HG02623 (cell line): ENCODE data around the gene OLR1.

Experiments used
- ATAC-seq: cut with Tn5 transposase; IDR thresholded peaks from one replicate; pipeline ENCODE4 v1.9.1; 2021; ENCODE audit warnings: moderate library complexity; ENCODE audit not compliant: unreplicated experiment

The OLR1 gene

GRCh38 chr12:10154145-10154496 lies 17.8 kb downstream of the OLR1 start:
- no peak for ATAC-seq

- no peak for ATAC-seq
Observed at GRCh38 chr12:10153271-10154144, 18.4 kb downstream of the OLR1 start.

GRCh38 chr12:10151621-10152020 lies 20.3 kb downstream of the OLR1 start:
- ATAC-seq, result no peak

- ATAC-seq, result peak; percentile 48
Observed at GRCh38 chr12:10147714-10148403, 24.1 kb downstream of the OLR1 start.

- ATAC-seq, result no peak
Observed at GRCh38 chr12:10142976-10143589, 28.8 kb downstream of the OLR1 start.

GRCh38 chr12:10140001-10140400 lies 31.9 kb downstream of the OLR1 start:
- no peak for ATAC-seq

- ATAC-seq, result no peak
Observed at GRCh38 chr12:10136637-10137205, 35.2 kb downstream of the OLR1 start.

- no peak for ATAC-seq
Observed at GRCh38 chr12:10135126-10135525, 36.8 kb downstream of the OLR1 start.

- no peak for ATAC-seq
Observed at GRCh38 chr12:10132850-10133370, 39.0 kb downstream of the OLR1 start.

- ATAC-seq, result no peak
Observed at GRCh38 chr12:10131111-10131690, 40.7 kb downstream of the OLR1 start.

GRCh38 chr12:10130042-10130441 lies 41.9 kb downstream of the OLR1 start, which contains the start of gene CLEC7A:
TSS of gene CLEC7A (minus strand) at chr12:10130199. CDS start at chr12:10130082, 117 bp downstream.
- peak; percentile 93 for ATAC-seq

GRCh38 chr12:10128687-10129086 lies 43.2 kb downstream of the OLR1 start:
- no peak for ATAC-seq

- no peak for ATAC-seq
Observed at GRCh38 chr12:10126413-10126812, 45.5 kb downstream of the OLR1 start.

- no peak for ATAC-seq
Observed at GRCh38 chr12:10122689-10123088, 49.2 kb downstream of the OLR1 start.

GRCh38 chr12:10121278-10121677 lies 50.7 kb downstream of the OLR1 start:
- no peak for ATAC-seq

GRCh38 chr12:10119066-10119465 lies 52.9 kb downstream of the OLR1 start:
- ATAC-seq, result no peak

GRCh38 chr12:10115890-10116289 lies 56.0 kb downstream of the OLR1 start:
- no peak for ATAC-seq

- ATAC-seq, result no peak
Observed at GRCh38 chr12:10115311-10115710, 56.6 kb downstream of the OLR1 start.

- ATAC-seq, result no peak
Observed at GRCh38 chr12:10113920-10114319, 58.0 kb downstream of the OLR1 start.

- ATAC-seq, result no peak
Observed at GRCh38 chr12:10113075-10113474, 58.9 kb downstream of the OLR1 start.

- ATAC-seq, result no peak
Observed at GRCh38 chr12:10111451-10111850, 60.5 kb downstream of the OLR1 start.
